ENCODE data around the gene NR5A1.

GRCh38 chr9:124522121-124523098, 15.2 kb upstream of the NR5A1 start:
- no peak for TF ChIP-seq EZH2phosphoT487 (IDR thresholded peaks at IDR 0.05)
- peak; percentile 36 for TF ChIP-seq CTCF (IDR thresholded peaks at IDR 0.05)
- TF ChIP-seq EZH2 (IDR thresholded peaks at IDR 0.05) = no peak
